Measurements from ENCODE around the gene NCOA1. TPM values are rescaled to one million over a fixed set of nuclear protein-coding genes. Genes with fewer than 3 reads are reported as not detected.
"Not testable (repeated sequence)": the region's sequence is repeated elsewhere in the genome, so short reads cannot be mapped to it uniquely, and the experiment has no call there.

The NCOA1 gene
- polyA plus RNA-seq, 1 donor from 2014 or later, result 23.0 TPM

DNA sequence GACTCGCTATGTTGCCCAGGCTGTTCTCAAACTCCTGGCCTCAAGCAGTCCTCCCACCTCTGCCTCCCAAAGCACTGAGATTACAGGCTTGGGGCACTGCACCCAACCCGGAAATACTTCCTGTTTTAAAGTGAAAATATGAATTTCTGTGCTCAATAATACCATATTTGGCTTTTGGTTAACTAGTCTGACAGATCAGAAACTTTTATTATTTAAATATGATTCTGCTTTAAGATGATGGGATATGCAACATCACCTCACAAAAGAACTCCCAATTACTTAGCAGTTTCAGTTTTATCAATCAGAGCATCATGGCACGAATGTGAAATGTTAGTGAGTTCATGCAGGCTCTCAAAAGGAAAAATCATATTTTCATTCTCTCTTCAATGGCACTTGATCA, 181.5 kb downstream of the NCOA1 start:
- no peaks in the 10 kb centered on the region for H3K9me3 ChIP-seq (ENCODE audit: low read length)
- no peaks in the 10 kb centered on the region for H3K27me3 ChIP-seq (ENCODE audit: insufficient read depth, low read depth, low read length)
- no peaks in the 10 kb centered on the region for H3K9me2 ChIP-seq (ENCODE audit: insufficient read depth, low read length)
- H3K4me2 ChIP-seq (ENCODE audit: low read length), result no peak overlapping the region
- H2AFZ ChIP-seq (ENCODE audit: low read depth, low read length), result no peak overlapping the region
- no peak overlapping the region for H3K27ac ChIP-seq (ENCODE audit: low read length)
- H3K36me3 ChIP-seq (ENCODE audit: insufficient read depth, low read length), result no peaks in the 10 kb centered on the region
- H3K9ac ChIP-seq (ENCODE audit: low read length), result no peak overlapping the region
- H3K4me3 ChIP-seq (ENCODE audit: low read length), result no peak overlapping the region
- H3K79me2 ChIP-seq (replicated peaks; ENCODE audit: insufficient read depth, low read length), result no peaks in the 10 kb centered on the region
- TF ChIP-seq EZH2 (IDR thresholded peaks at IDR 0.05; ENCODE audit: borderline replicate concordance, insufficient read depth, low read length, poor library complexity, severe bottlenecking) (no peak), SMC3 (conservative IDR thresholded peaks at IDR 0.05; ENCODE audit: poor library complexity) (no peak), MXI1 (conservative IDR thresholded peaks at IDR 0.05; ENCODE audit: poor library complexity, severe bottlenecking) (no peak)
- no peaks in the 10 kb centered on the region for H4K20me1 ChIP-seq (ENCODE audit: insufficient read depth)
- no peaks in the 10 kb centered on the region for H3F3A ChIP-seq (ENCODE audit: insufficient read depth, low read length, poor library complexity, severe bottlenecking)

DNA sequence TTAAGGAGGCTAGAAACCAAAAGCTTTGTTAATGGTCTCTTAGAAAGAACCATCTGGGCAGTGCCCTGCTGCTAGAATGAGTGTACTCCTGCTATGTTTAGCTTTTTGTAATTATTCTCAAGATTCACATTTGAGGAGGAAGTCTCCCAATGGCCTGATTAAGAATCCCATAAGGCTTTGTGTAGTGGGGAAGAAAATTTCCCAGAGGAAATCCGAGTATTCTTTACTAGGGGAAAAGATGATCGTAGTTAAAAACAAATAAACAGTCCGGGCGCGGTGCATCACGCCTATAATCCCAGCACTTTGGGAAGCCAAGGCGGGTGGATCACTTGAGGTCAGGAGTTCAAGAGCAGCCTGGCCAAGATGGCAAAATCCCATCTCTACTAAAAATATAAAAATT, 184.3 kb downstream of the NCOA1 start:
- Histone ChIP-seq H3K9ac (ENCODE audit: low read length) (no peak overlapping the region), H3K4me3 (ENCODE audit: low read length) (no peak overlapping the region), H3K27ac (ENCODE audit: low read length) (no peak overlapping the region), H3K79me2 (replicated peaks; ENCODE audit: insufficient read depth, low read length) (no peaks in the 10 kb centered on the region), H2AFZ (ENCODE audit: low read depth, low read length) (no peak overlapping the region), H3K4me2 (ENCODE audit: low read length) (no peak overlapping the region), H3K27me3 (ENCODE audit: insufficient read depth, low read depth, low read length) (no peaks in the 10 kb centered on the region), H3F3A (ENCODE audit: insufficient read depth, low read length, poor library complexity, severe bottlenecking) (no peaks in the 10 kb centered on the region), H3K9me2 (ENCODE audit: insufficient read depth, low read length) (no peaks in the 10 kb centered on the region), H4K20me1 (ENCODE audit: insufficient read depth) (no peaks in the 10 kb centered on the region), H3K36me3 (ENCODE audit: insufficient read depth, low read length) (no peaks in the 10 kb centered on the region), H3K9me3 (ENCODE audit: low read length) (no peaks in the 10 kb centered on the region)
- TF ChIP-seq POLR2AphosphoS5 (IDR thresholded peaks at IDR 0.05), result no peak

DNA sequence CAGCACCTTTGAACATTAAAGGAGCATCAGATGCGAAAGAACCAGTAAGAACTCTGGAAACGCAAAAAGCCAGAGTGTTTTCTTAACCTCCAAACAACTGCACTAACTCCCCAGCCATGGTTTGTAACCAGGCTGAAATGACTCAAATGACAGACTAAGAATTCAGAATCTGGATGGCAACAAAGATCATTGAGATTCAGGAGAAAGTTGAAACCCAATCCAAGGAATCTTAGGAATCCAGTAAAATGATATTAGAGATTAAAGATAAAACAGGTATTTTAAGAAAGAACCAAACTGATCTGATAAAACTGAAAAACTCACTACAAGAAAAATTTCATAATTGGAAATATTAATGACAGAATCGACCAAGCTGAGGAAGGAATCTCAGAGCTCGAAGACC, 185.4 kb downstream of the NCOA1 start:
- Histone ChIP-seq H3K9me2 (ENCODE audit: insufficient read depth, low read length) (no peaks in the 10 kb centered on the region), H3K27ac (ENCODE audit: low read length) (no peak overlapping the region), H3K79me2 (replicated peaks; ENCODE audit: insufficient read depth, low read length) (no peaks in the 10 kb centered on the region)

DNA sequence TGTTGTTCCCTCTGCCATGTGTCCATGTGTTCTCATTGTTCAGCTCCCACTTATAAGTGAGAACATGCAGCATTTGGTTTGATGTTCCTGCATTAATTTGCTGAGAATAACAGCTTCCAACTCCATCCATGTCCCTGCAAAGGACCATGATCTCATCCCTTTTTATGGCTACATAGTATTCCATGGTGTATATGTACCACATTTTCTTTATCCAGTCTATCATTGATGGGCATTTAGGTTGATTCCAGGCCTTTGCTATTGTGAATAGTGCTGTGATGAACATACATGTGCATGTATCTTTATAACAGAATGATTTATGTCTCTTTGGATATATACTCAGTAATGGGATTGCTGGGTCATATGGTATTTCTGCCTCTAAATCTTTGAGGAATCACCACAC, 187.0 kb downstream of the NCOA1 start:
- H3K4me2 ChIP-seq (ENCODE audit: low read length); H3K27me3 ChIP-seq (ENCODE audit: insufficient read depth, low read depth, low read length); H3K27ac ChIP-seq (ENCODE audit: low read length); H3K79me2 ChIP-seq (replicated peaks; ENCODE audit: insufficient read depth, low read length); H3K4me3 ChIP-seq (ENCODE audit: low read length); H3K9me2 ChIP-seq (ENCODE audit: insufficient read depth, low read length); H3K36me3 ChIP-seq (ENCODE audit: insufficient read depth, low read length); H3K9ac ChIP-seq (ENCODE audit: low read length); H4K20me1 ChIP-seq (ENCODE audit: insufficient read depth); H3F3A ChIP-seq (ENCODE audit: insufficient read depth, low read length, poor library complexity, severe bottlenecking); H2AFZ ChIP-seq (ENCODE audit: low read depth, low read length); H3K9me3 ChIP-seq (ENCODE audit: low read length): not testable (repeated sequence)

More for the DNA sequence above, 185.4 kb downstream of the NCOA1 start:
- H3K9me3 ChIP-seq (ENCODE audit: low read length), result no peaks in the 10 kb centered on the region
- no peaks in the 10 kb centered on the region for H3F3A ChIP-seq (ENCODE audit: insufficient read depth, low read length, poor library complexity, severe bottlenecking)
- no peak overlapping the region for H3K4me2 ChIP-seq (ENCODE audit: low read length)
- H4K20me1 ChIP-seq (ENCODE audit: insufficient read depth), result no peaks in the 10 kb centered on the region
- no peaks in the 10 kb centered on the region for H3K36me3 ChIP-seq (ENCODE audit: insufficient read depth, low read length)
- no peak overlapping the region for H2AFZ ChIP-seq (ENCODE audit: low read depth, low read length)
- H3K4me3 ChIP-seq (ENCODE audit: low read length), result no peak overlapping the region
- H3K27me3 ChIP-seq (ENCODE audit: insufficient read depth, low read depth, low read length), result no peaks in the 10 kb centered on the region
- TF ChIP-seq, protein P1, sequence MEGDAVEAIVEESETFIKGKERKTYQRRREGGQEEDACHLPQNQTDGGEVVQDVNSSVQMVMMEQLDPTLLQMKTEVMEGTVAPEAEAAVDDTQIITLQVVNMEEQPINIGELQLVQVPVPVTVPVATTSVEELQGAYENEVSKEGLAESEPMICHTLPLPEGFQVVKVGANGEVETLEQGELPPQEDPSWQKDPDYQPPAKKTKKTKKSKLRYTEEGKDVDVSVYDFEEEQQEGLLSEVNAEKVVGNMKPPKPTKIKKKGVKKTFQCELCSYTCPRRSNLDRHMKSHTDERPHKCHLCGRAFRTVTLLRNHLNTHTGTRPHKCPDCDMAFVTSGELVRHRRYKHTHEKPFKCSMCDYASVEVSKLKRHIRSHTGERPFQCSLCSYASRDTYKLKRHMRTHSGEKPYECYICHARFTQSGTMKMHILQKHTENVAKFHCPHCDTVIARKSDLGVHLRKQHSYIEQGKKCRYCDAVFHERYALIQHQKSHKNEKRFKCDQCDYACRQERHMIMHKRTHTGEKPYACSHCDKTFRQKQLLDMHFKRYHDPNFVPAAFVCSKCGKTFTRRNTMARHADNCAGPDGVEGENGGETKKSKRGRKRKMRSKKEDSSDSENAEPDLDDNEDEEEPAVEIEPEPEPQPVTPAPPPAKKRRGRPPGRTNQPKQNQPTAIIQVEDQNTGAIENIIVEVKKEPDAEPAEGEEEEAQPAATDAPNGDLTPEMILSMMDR (IDR thresholded peaks at IDR 0.05; ENCODE audit: poor library complexity, severe bottlenecking), result no peak
- no peak for TF ChIP-seq SMC3 (conservative IDR thresholded peaks at IDR 0.05; ENCODE audit: poor library complexity)
- TF ChIP-seq MXI1 (conservative IDR thresholded peaks at IDR 0.05; ENCODE audit: poor library complexity, severe bottlenecking), result no peak
- TF ChIP-seq, protein P2, sequence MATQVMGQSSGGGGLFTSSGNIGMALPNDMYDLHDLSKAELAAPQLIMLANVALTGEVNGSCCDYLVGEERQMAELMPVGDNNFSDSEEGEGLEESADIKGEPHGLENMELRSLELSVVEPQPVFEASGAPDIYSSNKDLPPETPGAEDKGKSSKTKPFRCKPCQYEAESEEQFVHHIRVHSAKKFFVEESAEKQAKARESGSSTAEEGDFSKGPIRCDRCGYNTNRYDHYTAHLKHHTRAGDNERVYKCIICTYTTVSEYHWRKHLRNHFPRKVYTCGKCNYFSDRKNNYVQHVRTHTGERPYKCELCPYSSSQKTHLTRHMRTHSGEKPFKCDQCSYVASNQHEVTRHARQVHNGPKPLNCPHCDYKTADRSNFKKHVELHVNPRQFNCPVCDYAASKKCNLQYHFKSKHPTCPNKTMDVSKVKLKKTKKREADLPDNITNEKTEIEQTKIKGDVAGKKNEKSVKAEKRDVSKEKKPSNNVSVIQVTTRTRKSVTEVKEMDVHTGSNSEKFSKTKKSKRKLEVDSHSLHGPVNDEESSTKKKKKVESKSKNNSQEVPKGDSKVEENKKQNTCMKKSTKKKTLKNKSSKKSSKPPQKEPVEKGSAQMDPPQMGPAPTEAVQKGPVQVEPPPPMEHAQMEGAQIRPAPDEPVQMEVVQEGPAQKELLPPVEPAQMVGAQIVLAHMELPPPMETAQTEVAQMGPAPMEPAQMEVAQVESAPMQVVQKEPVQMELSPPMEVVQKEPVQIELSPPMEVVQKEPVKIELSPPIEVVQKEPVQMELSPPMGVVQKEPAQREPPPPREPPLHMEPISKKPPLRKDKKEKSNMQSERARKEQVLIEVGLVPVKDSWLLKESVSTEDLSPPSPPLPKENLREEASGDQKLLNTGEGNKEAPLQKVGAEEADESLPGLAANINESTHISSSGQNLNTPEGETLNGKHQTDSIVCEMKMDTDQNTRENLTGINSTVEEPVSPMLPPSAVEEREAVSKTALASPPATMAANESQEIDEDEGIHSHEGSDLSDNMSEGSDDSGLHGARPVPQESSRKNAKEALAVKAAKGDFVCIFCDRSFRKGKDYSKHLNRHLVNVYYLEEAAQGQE (IDR thresholded peaks at IDR 0.05; ENCODE audit: borderline replicate concordance), result no peak
- TF ChIP-seq TAF1 (IDR thresholded peaks at IDR 0.05; ENCODE audit: low read depth), result no peak
- no peak for TF ChIP-seq EP300 (conservative IDR thresholded peaks at IDR 0.05; ENCODE audit: poor library complexity, severe bottlenecking)
- no peak for TF ChIP-seq EZH2 (IDR thresholded peaks at IDR 0.05; ENCODE audit: borderline replicate concordance, insufficient read depth, low read length, poor library complexity, severe bottlenecking)
- TF ChIP-seq POLR2AphosphoS5 (IDR thresholded peaks at IDR 0.05), result no peak
- TF ChIP-seq RAD21 (conservative IDR thresholded peaks at IDR 0.05), result no peak
- no peak overlapping the region for H3K9ac ChIP-seq (ENCODE audit: low read length)
